Posterior cingulate gyrus (tissue), 11 donors: ENCODE measurements around the gene OR10K2.
"Not testable (repeated sequence)": the region's sequence is repeated elsewhere in the genome, so short reads cannot be mapped to it uniquely, and the experiment has no call there.

Experiments used
- DNase-seq, 10 donors: peaks; one replicate each; pipeline versions ENCODE4 v3.0.0 to v3.0.0-alpha.2; 2020 to 2021; ENCODE audit warnings: mixed read lengths in 3 of 10
- intact Hi-C: fragments of 100-400 bp; cut with DNase I; formaldehyde crosslinking; loops from one replicate; pipeline ENCODE4 v1.15.1; 2023

The OR10K2 gene, protein sequence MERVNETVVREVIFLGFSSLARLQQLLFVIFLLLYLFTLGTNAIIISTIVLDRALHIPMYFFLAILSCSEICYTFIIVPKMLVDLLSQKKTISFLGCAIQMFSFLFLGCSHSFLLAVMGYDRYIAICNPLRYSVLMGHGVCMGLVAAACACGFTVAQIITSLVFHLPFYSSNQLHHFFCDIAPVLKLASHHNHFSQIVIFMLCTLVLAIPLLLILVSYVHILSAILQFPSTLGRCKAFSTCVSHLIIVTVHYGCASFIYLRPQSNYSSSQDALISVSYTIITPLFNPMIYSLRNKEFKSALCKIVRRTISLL

DNA sequence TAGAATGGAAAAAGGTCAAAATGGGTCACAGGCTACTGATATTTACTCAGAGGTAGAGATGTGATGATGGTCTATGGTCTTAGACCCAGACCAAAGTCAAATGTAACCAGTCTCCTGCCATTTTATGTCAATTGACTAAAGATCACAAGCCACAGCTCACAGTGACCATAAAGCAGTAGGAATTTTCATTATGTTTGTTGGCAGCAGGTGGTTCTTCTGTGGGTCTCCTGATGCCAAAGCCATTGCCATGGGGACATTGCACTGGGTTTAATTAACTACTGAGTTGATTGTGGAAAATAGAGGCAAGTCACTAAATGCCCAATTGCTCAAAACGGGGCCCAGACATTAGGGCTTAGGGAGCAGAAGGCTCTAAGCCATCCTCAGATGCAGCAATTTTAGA is at the start of gene OR10K2:
OR10K2 (minus strand) TSS at position 101 of the 400 bp plus-strand sequence. CDS start 5,371 bp downstream, outside the sequence.
- intact Hi-C loops, result no loop called here
- no peak for DNase-seq

- no peak for DNase-seq
- intact Hi-C loops, result no loop called here
Observed at GRCh38 chr1:158471920-158472319, 45.9 kb upstream of the OR10K2 start, which contains the start of gene OR10R2. Gene OR10R2, plus strand, starts transcription at chr1:158472220. Its CDS starts 106 bp downstream, at chr1:158472326.

DNA sequence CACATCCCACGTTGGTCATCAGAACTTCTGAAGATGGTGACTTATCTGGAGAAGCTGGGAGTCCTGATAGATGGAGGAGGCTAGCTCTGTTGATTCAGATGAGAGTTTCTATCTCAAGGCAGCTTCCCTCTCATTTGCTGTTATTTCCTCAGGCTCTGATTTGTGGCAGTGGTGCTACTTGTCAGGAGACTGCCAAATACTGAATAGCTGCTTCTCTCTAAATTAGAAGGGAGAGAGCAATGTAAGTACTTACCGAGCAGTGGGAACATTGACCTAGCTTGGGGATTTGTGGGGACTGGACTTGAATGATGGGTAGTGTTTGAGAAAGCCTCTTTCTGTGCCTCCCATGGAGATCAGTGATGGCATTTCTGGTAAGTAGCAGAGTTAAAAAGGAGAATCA is 35.5 kb upstream of the OR10K2 start, which contains the start of gene OR10K1:
OR10K1 (plus strand) TSS at position 301 of the 400 bp plus-strand sequence. CDS start 3,728 bp downstream, outside the sequence.
- DNase-seq, result no peak
- intact Hi-C loops, result no loop called here

DNA sequence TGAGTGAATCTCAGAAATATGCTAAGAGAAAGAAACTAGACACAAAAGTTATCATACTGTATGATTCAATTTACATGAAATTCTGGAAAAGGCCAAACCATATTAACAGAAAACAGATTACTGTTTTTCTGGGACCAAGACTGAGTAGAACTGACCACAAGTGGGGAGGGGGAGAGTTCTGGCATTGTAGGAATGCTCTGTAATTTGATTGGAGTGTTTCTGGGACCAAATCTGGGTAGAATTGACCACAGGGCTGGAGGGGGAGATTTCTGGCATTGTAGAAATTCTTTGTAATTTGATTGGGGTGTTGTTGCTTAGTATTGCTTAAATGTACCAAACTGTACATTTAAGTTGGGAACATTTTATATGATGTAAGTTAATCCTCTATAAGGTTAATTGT is 32.2 kb upstream of the OR10K2 start:
- DNase-seq, result no peak
- intact Hi-C loops, result no loop called here

DNA sequence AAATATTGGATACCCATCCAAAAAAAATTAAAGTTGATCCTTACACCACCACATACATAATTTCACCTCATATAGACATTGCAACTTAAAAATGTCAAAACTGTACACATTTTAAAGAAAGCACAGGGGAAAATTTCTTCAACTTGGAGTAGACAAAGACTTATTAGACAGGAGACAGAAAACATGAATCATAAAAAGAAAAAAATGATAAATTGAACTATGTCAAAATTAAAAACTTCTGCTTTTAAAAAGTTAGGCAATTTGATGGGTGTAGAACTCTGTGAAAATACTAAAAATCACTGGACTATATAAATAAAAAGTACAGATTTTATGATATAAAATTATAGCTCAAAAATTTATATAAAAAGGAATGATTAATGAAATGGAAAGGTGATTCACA is 31.2 kb upstream of the OR10K2 start:
- no peak for DNase-seq
- intact Hi-C loops, result no loop called here

DNA sequence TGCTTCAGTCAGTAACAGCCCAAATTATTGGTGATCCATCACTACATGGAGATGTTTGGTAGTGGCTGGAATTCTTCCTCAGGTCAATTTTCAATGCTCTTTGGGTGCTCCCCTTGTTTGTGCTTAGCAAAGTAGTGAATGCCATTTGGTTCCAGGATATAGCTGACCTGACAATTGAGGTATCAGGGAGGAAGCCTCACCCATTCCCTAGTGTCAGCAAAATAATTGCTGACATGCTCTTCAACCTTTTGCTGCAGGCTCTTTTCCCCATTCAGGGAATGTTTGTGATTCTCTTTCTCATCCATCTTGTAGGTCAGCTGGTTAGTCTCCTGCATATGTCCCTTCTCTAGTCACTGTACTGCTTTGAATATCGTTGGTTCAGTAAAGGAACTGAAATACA is 28.5 kb upstream of the OR10K2 start:
- DNase-seq, result no peak
- intact Hi-C loops, result no loop called here

DNA sequence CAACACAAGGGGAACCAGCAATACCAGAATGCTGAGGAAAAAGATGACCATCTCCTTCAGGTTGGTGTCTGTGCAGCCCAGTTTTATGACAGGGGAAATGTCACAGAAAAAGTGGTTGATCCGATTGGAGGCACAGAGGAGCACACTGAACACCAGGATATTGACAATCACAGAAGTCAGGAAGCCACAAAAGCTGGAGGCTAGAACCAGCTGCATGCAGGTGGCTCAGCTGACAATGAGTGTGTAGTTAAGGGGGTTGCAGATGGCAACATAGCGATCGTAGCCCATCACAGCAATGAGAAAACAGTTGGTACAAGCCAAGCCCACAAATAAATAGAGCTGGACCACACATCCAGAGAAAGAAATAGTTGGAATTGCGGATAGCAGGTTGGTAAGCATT is 19.3 kb upstream of the OR10K2 start:
- intact Hi-C loops, result no loop called here

DNA sequence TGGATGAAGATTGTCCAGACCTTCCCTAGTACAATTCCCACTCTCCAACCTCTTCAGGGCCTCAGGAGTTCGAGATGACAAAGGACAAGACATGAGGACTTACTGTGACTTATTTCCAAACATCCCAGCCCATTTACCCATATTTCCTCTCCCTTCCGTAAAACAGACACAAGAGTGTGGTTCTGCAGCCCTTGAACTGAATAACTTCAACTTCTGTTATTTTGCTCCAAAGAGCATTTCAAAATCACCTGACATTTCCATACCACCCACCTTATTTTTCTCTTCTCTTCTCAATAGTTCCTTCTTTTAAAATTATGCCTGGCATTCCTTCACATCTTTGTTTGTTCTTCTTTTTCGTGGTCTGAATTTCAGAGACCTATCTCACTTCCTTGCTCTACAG is 8.7 kb upstream of the OR10K2 start:
- intact Hi-C loops, result no loop called here

More for the DNA sequence above, 19.3 kb upstream of the OR10K2 start:
- DNase-seq, result no peak

DNA sequence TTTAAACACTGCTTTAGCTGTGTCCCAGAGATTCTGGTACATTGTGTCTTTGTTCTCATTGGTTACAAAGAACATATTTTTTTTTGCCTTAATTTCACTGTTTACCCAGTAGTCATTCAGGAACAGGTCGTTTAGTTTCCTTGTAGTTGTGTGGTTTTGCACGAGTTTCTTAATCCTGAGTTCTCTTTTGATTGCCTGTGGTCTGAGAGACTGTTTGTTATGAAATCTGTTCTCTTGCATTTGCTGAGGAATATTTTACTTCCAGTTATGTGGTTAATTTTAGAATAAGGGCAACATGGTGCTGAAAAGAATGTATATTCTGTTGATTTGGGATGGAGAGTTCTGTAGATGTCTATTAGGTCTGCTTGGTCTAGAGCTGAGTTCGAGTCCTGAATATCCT is 4.1 kb upstream of the OR10K2 start:
- DNase-seq, intact Hi-C loops: not testable (repeated sequence)

More for the DNA sequence above, 8.7 kb upstream of the OR10K2 start:
- no peak for DNase-seq

DNA sequence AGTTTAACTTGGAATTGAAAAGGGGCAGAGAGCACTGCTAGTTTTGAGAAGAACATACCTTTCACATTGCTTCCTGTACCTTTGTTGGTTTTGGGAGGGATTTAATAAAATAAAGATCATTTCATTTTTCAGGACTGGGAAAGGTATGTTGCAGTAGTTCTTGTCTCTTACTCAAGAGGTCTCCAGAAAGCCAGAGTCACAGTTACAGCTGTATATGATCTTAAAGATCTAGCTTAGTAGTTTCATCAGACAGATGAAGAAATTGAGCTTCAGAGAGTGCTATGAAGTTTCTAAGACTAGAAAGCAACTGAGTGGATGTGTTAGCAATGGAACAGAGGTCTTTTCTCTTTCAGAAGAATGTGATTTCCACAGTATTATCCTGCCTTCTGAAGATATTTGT is 1.0 kb downstream of the OR10K2 start:
- no peak for DNase-seq
- intact Hi-C loops, result no loop called here

- no peak for DNase-seq
- intact Hi-C loops, result no loop called here
Observed at GRCh38 chr1:158422212-158422611, 3.8 kb downstream of the OR10K2 start.

DNA sequence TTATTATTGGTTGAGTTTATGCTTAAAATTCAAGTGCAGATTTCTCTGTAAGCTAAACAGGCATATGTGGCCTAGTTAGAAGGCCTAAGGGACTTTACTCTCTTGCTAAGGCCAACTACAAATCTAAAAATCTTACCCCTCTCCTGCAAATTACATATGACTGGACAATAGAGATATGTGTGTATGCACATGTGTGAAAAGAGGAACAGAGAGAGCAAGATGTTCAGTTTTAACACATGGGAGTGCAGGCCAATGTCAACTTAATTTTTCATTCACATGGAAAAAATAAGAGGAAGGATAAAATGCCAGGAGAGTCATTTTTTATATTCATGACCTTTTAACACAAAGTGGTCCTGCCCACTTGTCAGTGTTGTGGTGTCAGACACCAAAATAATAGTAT is 8.5 kb downstream of the OR10K2 start:
- intact Hi-C loops, result no loop called here
- DNase-seq, result no peak

DNA sequence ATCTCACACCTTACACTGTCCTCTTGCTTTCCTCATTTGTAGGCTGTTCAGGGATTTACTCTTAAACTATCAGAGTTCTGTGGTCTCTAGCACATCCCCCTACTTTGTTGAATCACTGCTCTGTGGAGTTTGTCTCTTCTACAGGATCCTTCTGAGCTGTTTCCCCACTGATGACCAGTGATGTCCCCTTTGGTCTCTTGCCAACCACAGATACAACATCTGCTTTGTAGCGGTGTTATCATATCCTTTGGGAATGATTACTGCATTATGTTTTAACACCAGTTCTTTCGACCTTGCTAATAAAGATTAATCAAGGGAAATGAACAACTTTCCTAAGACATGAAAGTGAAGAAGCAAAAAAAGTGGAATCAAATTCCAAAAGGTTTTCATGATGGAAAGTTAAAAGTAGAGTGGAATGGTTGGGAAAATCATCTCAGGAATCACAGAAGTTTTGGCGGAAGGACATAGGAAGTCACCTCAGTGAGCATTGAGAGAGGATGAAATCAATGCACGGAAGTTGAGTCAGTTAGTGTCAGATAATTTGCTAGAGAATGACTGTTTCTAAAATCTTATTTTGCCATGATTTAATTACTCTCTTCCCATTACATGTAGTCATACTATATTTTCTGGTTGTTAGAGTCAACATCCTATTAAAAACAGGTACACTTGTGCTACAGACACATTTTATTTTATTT is 11.2 kb downstream of the OR10K2 start:
- DNase-seq, result no peak
- intact Hi-C loops, result no loop called here

DNA sequence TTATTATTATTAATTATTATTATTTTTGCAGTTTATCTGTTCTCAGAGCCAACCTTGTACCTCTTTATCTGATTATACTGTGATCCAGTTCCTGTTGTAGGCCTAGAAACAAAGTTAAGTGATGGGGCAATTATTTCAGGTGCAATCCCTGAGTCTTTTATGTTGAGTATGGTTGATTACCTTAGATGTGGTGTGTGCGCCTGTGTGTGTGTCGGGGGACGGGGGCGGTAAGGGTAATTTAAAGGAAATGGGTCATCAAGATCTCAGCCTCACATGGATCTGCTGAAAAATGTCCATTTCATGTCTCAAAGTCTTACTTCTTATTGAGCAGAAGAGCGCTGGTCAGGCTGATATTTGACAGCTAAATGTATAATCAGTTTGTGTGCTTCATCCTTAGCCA is 18.9 kb downstream of the OR10K2 start:
- no peak for DNase-seq
- intact Hi-C loops, result no loop called here

DNA sequence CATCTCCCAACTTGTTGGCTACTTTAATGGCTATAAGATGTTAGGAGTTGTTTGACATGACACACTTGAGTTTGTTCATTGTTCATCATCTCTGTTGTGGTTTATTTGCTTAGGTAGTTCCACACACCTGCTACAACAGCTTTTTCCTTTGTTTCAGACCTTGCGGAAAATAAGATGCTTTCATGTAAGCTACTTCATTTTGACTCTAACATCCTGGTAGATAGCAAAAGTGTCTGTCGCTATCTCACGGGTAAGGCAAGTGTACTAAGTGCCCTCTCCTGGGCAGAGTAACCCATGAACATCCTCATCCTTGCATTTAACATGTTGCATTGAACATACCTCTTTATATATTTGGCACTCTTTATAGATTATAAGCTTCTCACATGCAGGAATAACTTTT is 25.2 kb downstream of the OR10K2 start:
- no peak for DNase-seq
- intact Hi-C loops, result no loop called here

GRCh38 chr1:158398818-158399514 is 27.1 kb downstream of the OR10K2 start, which contains the start of gene OR10T2:
Gene OR10T2, minus strand, starts transcription at chr1:158399466. Its CDS starts 0 bp downstream, at chr1:158399466.
- no peak for DNase-seq

DNA sequence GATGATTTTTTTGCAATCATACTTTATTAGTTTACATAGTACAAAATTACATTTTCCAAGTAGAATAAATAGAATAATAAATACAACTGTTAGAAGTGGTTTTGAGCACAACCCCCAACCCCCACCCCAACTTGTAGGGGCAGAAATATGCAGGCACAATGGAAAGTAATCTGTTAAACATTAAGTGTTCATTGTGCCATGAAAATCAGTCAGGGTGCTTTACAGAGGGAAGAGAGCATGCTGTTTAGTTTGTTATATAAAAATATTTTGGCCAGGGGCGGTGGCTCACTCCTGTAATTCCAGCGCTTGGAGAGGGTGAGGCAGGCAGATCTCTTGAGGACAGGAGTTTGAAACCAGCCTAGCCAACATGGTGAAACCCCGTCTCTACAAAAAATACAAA is 29.4 kb downstream of the OR10K2 start:
- intact Hi-C loops, result no loop called here

More at GRCh38 chr1:158398818-158399514, 27.1 kb downstream of the OR10K2 start, which contains the start of gene OR10T2:
- intact Hi-C loops, result no loop called here

GRCh38 chr1:158393476-158393875 is 32.6 kb downstream of the OR10K2 start:
- DNase-seq, result no peak
- intact Hi-C loops, result no loop called here

More for the DNA sequence above, 29.4 kb downstream of the OR10K2 start:
- DNase-seq, result no peak

DNA sequence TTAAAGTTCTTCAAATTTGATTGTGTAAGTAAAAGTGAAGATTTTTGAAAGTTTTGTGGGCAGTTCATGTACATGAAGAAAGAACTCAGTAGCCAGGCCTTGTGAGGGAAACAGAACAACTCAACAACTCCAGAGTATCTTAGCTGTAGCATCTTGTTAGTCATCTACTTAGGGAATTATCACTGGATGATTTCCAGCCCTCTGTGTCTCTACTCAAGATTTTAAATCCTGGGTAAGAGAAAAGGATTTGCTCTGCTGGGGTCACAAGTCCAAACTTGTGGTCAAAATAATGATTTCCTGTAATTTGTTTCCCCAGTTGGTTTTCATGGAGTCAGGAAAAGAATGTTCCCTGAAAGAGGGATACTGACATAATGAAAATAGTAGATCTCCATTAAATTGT is 34.9 kb downstream of the OR10K2 start:
- intact Hi-C loops, result no loop called here
- DNase-seq, result no peak

DNA sequence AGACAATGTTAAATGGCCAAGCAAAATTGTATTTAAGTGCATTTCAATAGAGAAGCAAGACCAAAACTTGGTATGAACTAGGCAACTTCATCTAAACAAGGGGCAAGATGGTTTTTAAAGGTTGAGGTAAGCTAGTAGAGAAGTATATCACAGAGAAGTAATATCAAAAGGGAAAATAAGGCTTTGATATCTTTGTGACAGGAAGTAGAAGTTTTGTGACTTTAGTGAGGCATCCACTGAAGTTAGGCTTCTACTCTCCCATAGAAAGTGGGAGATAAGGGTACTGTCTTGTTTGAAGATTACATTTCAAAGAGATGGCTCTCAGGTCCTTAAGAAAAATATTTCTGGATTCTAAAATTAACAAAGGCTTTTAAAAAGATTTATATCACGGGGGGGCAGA is 35.7 kb downstream of the OR10K2 start:
- intact Hi-C loops, result no loop called here
- DNase-seq, result no peak

GRCh38 chr1:158374860-158375259 is 51.2 kb downstream of the OR10K2 start:
- intact Hi-C loops, result no loop called here
- no peak for DNase-seq
